ENCODE data around the gene NBPF26.
"Not testable (repeated sequence)": the region's sequence is repeated elsewhere in the genome, so short reads cannot be mapped to it uniquely, and the experiment has no call there.

DNA sequence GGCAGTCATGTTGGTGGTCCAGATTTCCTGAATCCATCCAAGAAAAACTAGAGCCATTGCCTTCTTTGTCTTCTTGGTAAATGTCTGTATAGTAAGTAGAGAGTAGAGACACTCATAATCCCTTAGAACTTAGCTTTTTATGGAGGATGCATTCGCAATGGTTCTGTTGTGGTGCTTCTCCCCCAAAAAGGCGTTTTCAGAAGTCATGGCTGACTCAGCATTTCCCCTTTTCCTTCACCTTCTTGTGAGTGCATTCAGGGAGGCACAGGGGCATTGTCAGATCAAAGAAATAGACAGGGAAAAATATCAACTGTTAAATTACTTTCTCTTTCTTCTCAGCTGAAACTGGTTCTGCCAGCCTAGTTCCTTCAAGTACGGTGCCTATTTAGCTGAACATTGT, 45.3 kb downstream of the NBPF26 start:
- not testable (repeated sequence) for TF ChIP-seq POLR2AphosphoS5 (IDR thresholded peaks at IDR 0.05; ENCODE audit: borderline replicate concordance, low read depth, low read length); EZH2 (IDR thresholded peaks at IDR 0.05)
